Spleen (tissue), 7 donors: ENCODE results near the gene DEF6.

Experiments used
- CTCF ChIP-seq, 11 experiments: fragments of 200-600 bp in 7 of 11; fragments of 450-650 bp in 4 of 11; sonication (generic) in 4 of 11; IDR thresholded peaks in 8 of 11; conservative IDR thresholded peaks in 3 of 11; 1 replicate in 7 of 11; 2 replicates in 4 of 11; pipeline versions ENCODE4 v1.4.0 to v1.8.0; 2016 to 2021; ENCODE audit warnings: antibody characterized with exemption in 11 of 11, inconsistent platforms in 4 of 11, mild to moderate bottlenecking in 1 of 11
- POLR2A ChIP-seq, 3 donors: fragments of 450-650 bp; IDR thresholded peaks; one replicate each; pipeline ENCODE4 v1.5.1; 2017; ENCODE audit warnings: antibody characterized with exemption in 3 of 3, mild to moderate bottlenecking in 1 of 3
- POLR2AphosphoS5 ChIP-seq, 3 donors: sonication (generic); formaldehyde crosslinking; IDR thresholded peaks; one replicate each; pipeline ENCODE4 v1.5.1; 2017; ENCODE audit warnings: antibody characterized with exemption in 3 of 3
- donor health status: DM: no; HTN: no; CAD: no; lungs with moderate emphysema.
- donor health status: DM: no; HTN: no; CAD: no.
- donor health status: DM: no; HTN: no; CAD: no.

- TF ChIP-seq CTCF (IDR thresholded peaks at IDR 0.05 in 8 of 11, conservative IDR thresholded peaks at IDR 0.05 in 3 of 11) (no peak), POLR2AphosphoS5 (IDR thresholded peaks at IDR 0.05) (no peak), POLR2A (IDR thresholded peaks at IDR 0.05) (no peak)
Measured at GRCh38 chr6:35288834-35289233, 8.8 kb upstream of the DEF6 start.
